ENCODE measurements around the gene NSG2.

NSG2 gene

DNA sequence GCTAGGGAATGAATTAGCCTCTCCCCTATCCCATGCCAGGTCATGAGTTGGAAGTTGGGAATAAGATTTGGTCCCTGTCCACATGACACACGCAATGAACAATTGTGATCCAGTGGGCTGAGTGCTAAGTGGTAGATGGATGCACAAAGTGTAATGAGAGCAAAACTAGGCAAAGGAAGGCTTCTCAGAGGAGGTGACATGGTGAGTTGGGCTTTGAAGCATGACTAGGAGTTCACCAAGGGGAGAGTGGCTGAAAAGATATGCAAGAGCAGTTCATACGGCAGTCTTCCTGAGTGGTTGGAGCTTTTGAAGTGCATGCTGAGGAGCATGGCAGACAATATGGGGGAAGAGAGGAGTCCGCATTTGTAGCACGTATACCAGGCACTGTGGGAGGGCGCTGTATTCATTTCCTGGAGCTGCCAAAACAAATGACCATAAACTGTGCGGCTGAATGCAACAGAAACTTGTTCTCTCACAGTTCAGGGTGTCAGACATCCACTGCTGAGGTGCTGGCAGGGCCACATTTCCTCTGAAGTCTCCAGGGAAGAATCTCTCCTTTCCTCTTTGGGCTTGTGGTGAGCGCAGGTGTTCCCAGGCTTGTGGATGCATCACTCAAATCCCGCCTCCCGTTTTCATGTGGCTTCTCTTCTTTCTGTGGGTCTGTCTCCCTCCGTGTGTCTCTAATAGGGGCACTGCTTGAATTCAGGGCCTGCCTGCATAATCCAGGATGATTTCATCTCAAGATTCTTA, 49.5 kb downstream of the NSG2 start:
- TF ChIP-seq, protein P1, sequence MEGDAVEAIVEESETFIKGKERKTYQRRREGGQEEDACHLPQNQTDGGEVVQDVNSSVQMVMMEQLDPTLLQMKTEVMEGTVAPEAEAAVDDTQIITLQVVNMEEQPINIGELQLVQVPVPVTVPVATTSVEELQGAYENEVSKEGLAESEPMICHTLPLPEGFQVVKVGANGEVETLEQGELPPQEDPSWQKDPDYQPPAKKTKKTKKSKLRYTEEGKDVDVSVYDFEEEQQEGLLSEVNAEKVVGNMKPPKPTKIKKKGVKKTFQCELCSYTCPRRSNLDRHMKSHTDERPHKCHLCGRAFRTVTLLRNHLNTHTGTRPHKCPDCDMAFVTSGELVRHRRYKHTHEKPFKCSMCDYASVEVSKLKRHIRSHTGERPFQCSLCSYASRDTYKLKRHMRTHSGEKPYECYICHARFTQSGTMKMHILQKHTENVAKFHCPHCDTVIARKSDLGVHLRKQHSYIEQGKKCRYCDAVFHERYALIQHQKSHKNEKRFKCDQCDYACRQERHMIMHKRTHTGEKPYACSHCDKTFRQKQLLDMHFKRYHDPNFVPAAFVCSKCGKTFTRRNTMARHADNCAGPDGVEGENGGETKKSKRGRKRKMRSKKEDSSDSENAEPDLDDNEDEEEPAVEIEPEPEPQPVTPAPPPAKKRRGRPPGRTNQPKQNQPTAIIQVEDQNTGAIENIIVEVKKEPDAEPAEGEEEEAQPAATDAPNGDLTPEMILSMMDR (IDR thresholded peaks at IDR 0.05) = no peak

DNA sequence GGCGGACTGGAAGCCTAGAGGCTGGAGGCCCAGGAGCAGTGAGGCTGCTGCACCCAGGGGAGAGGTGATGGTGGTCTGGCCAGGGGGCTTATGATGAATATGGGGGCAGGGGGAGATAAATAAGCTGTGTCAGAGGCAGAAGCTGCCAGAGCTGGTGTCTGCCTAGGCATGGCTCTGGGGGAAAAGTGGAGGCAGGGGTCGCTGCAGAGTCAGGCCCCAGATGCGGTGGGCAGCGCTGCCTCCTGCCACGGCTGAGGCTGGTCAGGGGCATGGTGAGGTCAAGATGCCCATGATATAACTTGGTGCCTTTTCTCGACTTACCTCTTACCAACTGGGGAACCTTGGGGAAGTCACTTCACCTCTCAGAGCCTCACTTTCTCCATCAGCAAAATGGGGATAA, 51.1 kb downstream of the NSG2 start:
- TF ChIP-seq, protein P1 (IDR thresholded peaks at IDR 0.05) = no peak

DNA sequence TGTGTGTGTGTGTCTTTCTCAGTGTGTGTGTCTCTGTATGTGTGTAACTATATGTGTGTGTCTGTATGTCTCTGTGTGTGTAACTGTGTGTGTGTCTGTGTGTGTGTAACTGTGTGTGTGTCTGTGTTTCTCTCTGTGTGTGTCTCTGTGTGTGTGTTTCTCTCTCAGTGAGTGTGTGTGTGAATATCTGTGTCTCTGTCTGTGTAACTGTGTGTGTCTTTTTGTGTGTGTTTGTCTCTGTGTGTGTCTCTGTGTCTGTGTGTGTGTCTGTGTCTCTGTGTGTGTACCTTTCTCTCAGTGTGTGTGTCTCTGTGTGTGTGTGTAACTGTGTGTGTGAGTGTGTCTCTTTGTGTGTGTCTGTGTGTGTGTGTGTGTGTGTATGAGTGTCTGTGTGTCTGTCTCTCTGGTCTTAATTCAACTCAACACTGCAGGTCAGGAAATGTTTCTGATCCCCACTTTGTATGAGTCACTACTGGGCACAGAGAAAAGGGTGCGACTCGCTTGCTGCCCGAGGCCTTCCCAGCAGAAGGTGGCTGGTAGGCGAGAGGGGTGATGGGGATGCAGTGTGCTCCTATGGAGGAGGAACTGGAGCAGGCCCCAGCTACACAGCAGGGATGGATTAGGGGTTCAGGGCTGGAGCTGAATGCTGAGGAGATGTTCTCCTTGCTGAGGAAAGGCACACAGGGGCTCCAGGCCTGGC, 52.1 kb downstream of the NSG2 start:
- TF ChIP-seq, protein P1 (IDR thresholded peaks at IDR 0.05) = no peak

DNA sequence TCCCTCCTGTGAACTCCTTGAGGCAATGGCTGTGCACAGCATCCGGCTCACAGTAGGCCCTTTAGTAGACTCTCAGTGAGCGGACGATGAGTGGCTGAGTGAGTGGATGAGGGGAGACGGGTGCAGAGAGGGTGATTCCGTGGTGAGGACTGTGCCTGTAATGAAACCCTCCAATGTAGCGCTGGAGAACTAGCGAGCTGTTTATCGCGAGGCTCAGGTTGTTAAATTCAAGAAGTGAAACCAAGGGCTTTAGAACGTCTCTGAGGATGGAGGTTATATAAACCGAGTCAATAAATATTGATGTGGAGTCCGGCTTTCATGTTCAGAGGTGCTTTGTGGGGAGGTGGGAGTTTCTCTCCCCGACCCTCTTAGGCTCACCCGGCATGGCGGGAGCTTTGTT, 53.2 kb downstream of the NSG2 start:
- TF ChIP-seq, protein P1 (IDR thresholded peaks at IDR 0.05) = no peak

DNA sequence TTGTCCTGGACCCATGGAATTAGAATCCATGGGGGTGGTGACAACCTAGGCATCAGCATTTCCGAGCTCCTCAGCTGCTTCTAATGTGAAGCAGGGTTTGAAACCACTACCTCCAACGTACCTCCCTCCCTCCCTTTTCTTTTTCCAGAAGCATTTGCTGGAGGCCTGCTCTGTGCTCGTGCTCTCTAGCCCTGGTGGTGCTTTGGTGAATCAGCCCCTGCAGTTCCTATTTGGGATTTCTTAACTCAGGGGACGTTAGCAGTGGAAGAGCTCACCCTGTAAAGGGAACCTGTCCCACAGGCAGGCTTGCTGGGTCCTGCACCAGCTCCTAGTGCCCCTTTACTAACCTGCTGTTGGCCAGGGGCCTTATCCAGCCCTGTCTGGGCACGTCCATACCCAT, 55.0 kb downstream of the NSG2 start:
- TF ChIP-seq, protein P1 (IDR thresholded peaks at IDR 0.05) = no peak

DNA sequence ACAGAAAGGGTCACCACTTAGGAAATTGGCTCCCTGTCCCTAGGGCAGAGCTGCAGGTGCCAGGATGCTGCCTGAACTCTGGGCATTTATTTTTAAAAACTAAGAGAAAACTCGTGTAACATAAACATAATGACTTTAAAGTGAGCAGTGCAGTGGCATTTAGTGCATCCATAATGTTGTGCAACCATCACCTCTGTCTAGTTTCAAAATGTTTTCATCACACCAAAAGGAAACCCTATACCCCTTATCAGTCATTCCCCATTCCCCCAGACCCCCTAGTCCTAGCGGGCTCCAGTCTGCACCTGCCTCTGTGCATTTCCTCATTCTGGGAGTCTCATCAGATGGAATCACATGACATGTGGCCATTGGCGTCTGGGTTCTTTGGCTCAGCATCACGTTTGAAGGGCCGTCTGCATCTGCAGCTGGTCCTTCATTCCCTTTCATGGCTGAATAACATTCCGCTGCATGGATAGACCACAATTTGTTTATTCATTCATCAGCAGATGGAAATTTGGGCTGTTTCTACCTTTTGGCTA, 55.8 kb downstream of the NSG2 start:
- TF ChIP-seq, protein P1 (IDR thresholded peaks at IDR 0.05) = no peak

DNA sequence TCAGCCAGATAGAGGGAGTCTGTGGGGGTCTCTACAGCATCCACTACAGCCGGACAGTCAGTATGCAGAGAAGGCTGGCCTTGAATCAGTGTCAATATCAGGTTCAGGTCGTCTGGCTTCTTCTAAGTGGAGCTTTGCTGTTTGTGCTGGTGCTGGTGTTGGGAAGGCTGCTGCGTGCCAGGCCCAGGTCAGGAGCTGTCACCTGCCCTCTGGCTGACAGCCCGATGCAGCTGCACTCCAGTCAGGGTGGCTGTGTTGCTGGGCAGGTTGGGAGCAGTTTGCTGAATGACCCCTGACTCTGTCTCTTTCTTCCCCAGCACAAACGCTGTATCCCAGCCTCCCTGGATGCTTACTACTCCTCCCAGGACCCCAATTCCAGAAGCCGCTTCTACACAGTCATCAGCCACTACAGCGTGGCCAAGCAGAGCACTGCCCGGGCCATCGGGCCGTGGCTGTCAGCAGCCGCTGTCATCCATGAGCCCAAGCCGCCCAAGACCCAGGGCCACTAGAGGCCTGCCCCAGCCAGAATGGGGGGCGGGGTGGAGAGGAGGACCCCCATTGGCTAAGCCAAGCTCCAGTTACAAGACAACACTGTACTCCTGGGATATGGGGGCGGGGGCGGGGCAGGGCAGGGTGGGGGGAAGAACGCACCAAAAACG, 61.6 kb downstream of the NSG2 start:
- TF ChIP-seq, protein P1 (IDR thresholded peaks at IDR 0.05) = no peak

Measured in LNCAP (cell line).